Mesenchymal stem cell (in vitro differentiated cells and primary cell): ENCODE measurements around the gene DKK3.

Experiments used
- DNase-seq: peaks from one replicate; pipeline ENCODE4 v3.0.0-alpha.2; 2013
- H2AFZ ChIP-seq: one replicate; pipeline ENCODE4 v1.6.1; 2013; ENCODE audit warnings: low read depth, mild to moderate bottlenecking, control low read depth, inconsistent platforms, low read length, moderate library complexity
- H2AK5ac ChIP-seq: 2 replicates; pipeline ENCODE4 v1.6.1; 2013; ENCODE audit warnings: low read length, moderate library complexity, mild to moderate bottlenecking, inconsistent platforms; ENCODE audit not compliant: severe bottlenecking
- H2BK120ac ChIP-seq: one replicate; pipeline ENCODE4 v1.6.1; 2013; ENCODE audit warnings: low read depth, mild to moderate bottlenecking, inconsistent platforms, low read length, moderate library complexity
- H2BK12ac ChIP-seq, 2 experiments: one replicate each; pipeline ENCODE4 v1.6.1; 2013; ENCODE audit warnings: inconsistent platforms in 2 of 2, low read length in 2 of 2, mild to moderate bottlenecking in 2 of 2, moderate library complexity in 2 of 2, control low read depth in 1 of 2
- H2BK15ac ChIP-seq: one replicate; pipeline ENCODE4 v1.6.1; 2013; ENCODE audit warnings: mild to moderate bottlenecking, low read depth, inconsistent platforms; ENCODE audit not compliant: poor library complexity, severe bottlenecking
- H2BK5ac ChIP-seq: 2 replicates; pipeline ENCODE4 v1.6.1; 2013; ENCODE audit warnings: low read depth, mild to moderate bottlenecking, low read length, control low read depth, inconsistent platforms; ENCODE audit not compliant: poor library complexity, severe bottlenecking
- H3K14ac ChIP-seq, 2 experiments: one replicate each; pipeline ENCODE4 v1.6.1; 2013; ENCODE audit warnings: inconsistent platforms in 2 of 2, low read length in 2 of 2, control low read depth in 1 of 2, mild to moderate bottlenecking in 1 of 2, moderate library complexity in 1 of 2
- H3K18ac ChIP-seq, 2 experiments: one replicate each; pipeline ENCODE4 v1.6.1; 2013; ENCODE audit warnings: inconsistent platforms in 2 of 2, low read length in 2 of 2, control low read depth in 1 of 2, low read depth in 1 of 2, mild to moderate bottlenecking in 1 of 2
- H3K23ac ChIP-seq, 2 experiments: one replicate each; pipeline ENCODE4 v1.6.1; 2013; ENCODE audit warnings: inconsistent platforms in 2 of 2, low read length in 2 of 2, mild to moderate bottlenecking in 2 of 2, moderate library complexity in 2 of 2, control low read depth in 1 of 2
- H3K27ac ChIP-seq: 2 replicates; pipeline ENCODE4 v1.5.1; 2013; ENCODE audit warnings: mild to moderate bottlenecking, moderate library complexity, low read length, control low read depth, inconsistent platforms; ENCODE audit not compliant: poor library complexity, severe bottlenecking
- H3K27me3 ChIP-seq, 2 experiments: 2 replicates each; pipeline versions ENCODE4 v1.6.1 to v1.7.0; 2013; ENCODE audit warnings: low read length in 2 of 2, mild to moderate bottlenecking in 2 of 2, moderate library complexity in 2 of 2, control low read depth in 1 of 2, inconsistent platforms in 1 of 2; ENCODE audit not compliant: control insufficient read depth in 1 of 2, insufficient read depth in 1 of 2
- H3K36me3 ChIP-seq, 2 experiments: 2 replicates each; pipeline versions ENCODE4 v1.6.1 to v1.7.0; 2013; ENCODE audit warnings: low read length in 2 of 2, control low read depth in 1 of 2, inconsistent platforms in 1 of 2, low read depth in 1 of 2, mild to moderate bottlenecking in 1 of 2; ENCODE audit not compliant: insufficient read depth in 2 of 2, control insufficient read depth in 1 of 2
- H3K4ac ChIP-seq, 2 experiments: one replicate each; pipeline ENCODE4 v1.6.1; 2013; ENCODE audit warnings: inconsistent platforms in 2 of 2, low read length in 2 of 2, mild to moderate bottlenecking in 2 of 2, moderate library complexity in 2 of 2, control low read depth in 1 of 2, low read depth in 1 of 2
- H3K4me1 ChIP-seq: 2 replicates; pipeline ENCODE4 v1.6.1; 2013; ENCODE audit warnings: low read depth, low read length, control low read depth; ENCODE audit not compliant: control insufficient read depth, insufficient read depth
- H3K4me2 ChIP-seq: 2 replicates; pipeline ENCODE4 v1.6.1; 2013; ENCODE audit warnings: low read length, mild to moderate bottlenecking, inconsistent platforms; ENCODE audit not compliant: poor library complexity, severe bottlenecking
- H3K4me3 ChIP-seq, 2 experiments: 2 replicates each; pipeline versions ENCODE4 v1.5.1 to v1.7.0; 2013; ENCODE audit warnings: low read length in 2 of 2, mild to moderate bottlenecking in 2 of 2, control low read depth in 1 of 2, low read depth in 1 of 2; ENCODE audit not compliant: insufficient read depth in 1 of 2
- H3K79me1 ChIP-seq: replicated peaks from 2 replicates; pipeline ENCODE4 v1.6.1; 2013; ENCODE audit warnings: mild to moderate bottlenecking, control low read depth, low read length, inconsistent platforms; ENCODE audit not compliant: poor library complexity, severe bottlenecking
- H3K9ac ChIP-seq: 2 replicates; pipeline ENCODE4 v1.7.0; 2013; ENCODE audit warnings: mild to moderate bottlenecking, low read length, moderate library complexity
- H3K9me3 ChIP-seq: 2 replicates; pipeline ENCODE4 v1.7.0; 2013; ENCODE audit warnings: mild to moderate bottlenecking, low read length; ENCODE audit not compliant: control insufficient read depth
- H4K8ac ChIP-seq: one replicate; pipeline ENCODE4 v1.6.1; 2013; ENCODE audit warnings: inconsistent platforms, mild to moderate bottlenecking, low read length, moderate library complexity
- H4K91ac ChIP-seq: one replicate; pipeline ENCODE4 v1.6.1; 2013; ENCODE audit warnings: mild to moderate bottlenecking, low read length, inconsistent platforms
- WGBS: methylation state at CpG from one replicate; pipeline ENCODE4 v1.1.7; 2013; ENCODE audit warnings: mixed read lengths; 5-methylcytosine and 5-hydroxymethylcytosine counted together

DKK3 gene

GRCh38 chr11:11970556-11970955, 37.9 kb downstream of the DKK3 start:
- Histone ChIP-seq H3K18ac (no peak overlapping the region), H3K4me1 (peaks cover 35% of the 10 kb centered on the region), H4K8ac (no peak overlapping the region), H2AK5ac (no peak overlapping the region), H3K4ac (no peak overlapping the region), H3K36me3 (peaks cover 0 to 57% of the 10 kb centered on the region in 2 experiments), H3K9me3 (no peaks in the 10 kb centered on the region), H3K79me1 (peaks cover 28% of the 10 kb centered on the region), H2BK15ac (no peak overlapping the region), H2BK120ac (no peak overlapping the region), H3K4me2 (no peak overlapping the region), H2AFZ (no peak overlapping the region), H3K23ac (no peak overlapping the region), H3K27ac (no peak overlapping the region), H3K4me3 (no peak overlapping the region), H3K27me3 (no peaks in the 10 kb centered on the region), H2BK5ac (no peak overlapping the region), H2BK12ac (no peak overlapping the region), H3K9ac (no peak overlapping the region), H4K91ac (no peak overlapping the region), H3K14ac (no peak overlapping the region)
- no peak for DNase-seq
- 96% methylated on average over 2 of the region's 2 CpGs for WGBS

- Histone ChIP-seq H4K91ac (no peak overlapping the region), H3K4me3 (no peak overlapping the region), H2BK5ac (no peak overlapping the region), H3K79me1 (peaks cover 28% of the 10 kb centered on the region), H2AK5ac (no peak overlapping the region), H3K27me3 (no peaks in the 10 kb centered on the region), H3K14ac (no peak overlapping the region), H2BK12ac (no peak overlapping the region), H3K4ac (peak overlapping the region in 1 of 2 experiments; percentile 43), H2BK15ac (no peak overlapping the region), H3K9me3 (no peaks in the 10 kb centered on the region), H2BK120ac (no peak overlapping the region), H3K18ac (peak overlapping the region in 1 of 2 experiments; percentile 11), H3K9ac (peak overlapping the region; percentile 12), H3K23ac (peak overlapping the region in 1 of 2 experiments; percentile 35), H3K36me3 (peaks cover 0 to 62% of the 10 kb centered on the region in 2 experiments), H3K4me1 (peaks cover 29% of the 10 kb centered on the region), H3K4me2 (no peak overlapping the region), H3K27ac (no peak overlapping the region), H2AFZ (no peak overlapping the region), H4K8ac (no peak overlapping the region)
- 97% methylated on average over 19 of the region's 19 CpGs for WGBS
- DNase-seq, result no peak
These were observed 38.8 kb downstream of the DKK3 start for GRCh38 chr11:11969380-11970215.

- no peak overlapping the region for H2BK15ac ChIP-seq
- peaks cover 26% of the 10 kb centered on the region for H3K4me1 ChIP-seq
- no peak for DNase-seq
- H2BK5ac ChIP-seq, result no peak overlapping the region
- H3K14ac ChIP-seq, result peak overlapping the region in 1 of 2 experiments; percentile 21
- peak overlapping the region in 1 of 2 experiments; percentile 43 for H3K4ac ChIP-seq
- no peak overlapping the region for H4K91ac ChIP-seq
- peaks cover 26% of the 10 kb centered on the region for H3K79me1 ChIP-seq
- H2AK5ac ChIP-seq, result no peak overlapping the region
- peak overlapping the region in 1 of 2 experiments; percentile 14 for H3K18ac ChIP-seq
- no peak overlapping the region for H3K27ac ChIP-seq
- H3K36me3 ChIP-seq, result peaks cover 5 to 65% of the 10 kb centered on the region in 2 experiments
- no peak overlapping the region for H4K8ac ChIP-seq
- peak overlapping the region in 1 of 2 experiments; percentile 35 for H3K4me3 ChIP-seq
- H3K4me2 ChIP-seq, result no peak overlapping the region
- H3K9ac ChIP-seq, result no peak overlapping the region
- no peaks in the 10 kb centered on the region for H3K9me3 ChIP-seq
- H3K23ac ChIP-seq, result peak overlapping the region in 1 of 2 experiments; percentile 35
- peak overlapping the region in 1 of 2 experiments; percentile 10 for H2BK12ac ChIP-seq
- 87% methylated on average over 11 of the region's 11 CpGs for WGBS
- H2BK120ac ChIP-seq, result no peak overlapping the region
- H3K27me3 ChIP-seq, result no peaks in the 10 kb centered on the region
- H2AFZ ChIP-seq, result no peak overlapping the region
These were observed 39.7 kb downstream of the DKK3 start for GRCh38 chr11:11968511-11969280.
